ENCODE results near the gene SDHB. TPM values are rescaled to one million over a fixed set of nuclear protein-coding genes. Genes with fewer than 3 reads are reported as not detected.

SDHB gene
- total and polyA plus RNA-seq, 2 of the 8 experiments (the other 6 are each of a cell fraction or from before 2014, with no cell fraction given) = 84.0 to 98.7 TPM

GRCh38 chr1:17012775-17013490 lies 40.9 kb downstream of the SDHB start (continued):
- TF ChIP-seq, protein P1, sequence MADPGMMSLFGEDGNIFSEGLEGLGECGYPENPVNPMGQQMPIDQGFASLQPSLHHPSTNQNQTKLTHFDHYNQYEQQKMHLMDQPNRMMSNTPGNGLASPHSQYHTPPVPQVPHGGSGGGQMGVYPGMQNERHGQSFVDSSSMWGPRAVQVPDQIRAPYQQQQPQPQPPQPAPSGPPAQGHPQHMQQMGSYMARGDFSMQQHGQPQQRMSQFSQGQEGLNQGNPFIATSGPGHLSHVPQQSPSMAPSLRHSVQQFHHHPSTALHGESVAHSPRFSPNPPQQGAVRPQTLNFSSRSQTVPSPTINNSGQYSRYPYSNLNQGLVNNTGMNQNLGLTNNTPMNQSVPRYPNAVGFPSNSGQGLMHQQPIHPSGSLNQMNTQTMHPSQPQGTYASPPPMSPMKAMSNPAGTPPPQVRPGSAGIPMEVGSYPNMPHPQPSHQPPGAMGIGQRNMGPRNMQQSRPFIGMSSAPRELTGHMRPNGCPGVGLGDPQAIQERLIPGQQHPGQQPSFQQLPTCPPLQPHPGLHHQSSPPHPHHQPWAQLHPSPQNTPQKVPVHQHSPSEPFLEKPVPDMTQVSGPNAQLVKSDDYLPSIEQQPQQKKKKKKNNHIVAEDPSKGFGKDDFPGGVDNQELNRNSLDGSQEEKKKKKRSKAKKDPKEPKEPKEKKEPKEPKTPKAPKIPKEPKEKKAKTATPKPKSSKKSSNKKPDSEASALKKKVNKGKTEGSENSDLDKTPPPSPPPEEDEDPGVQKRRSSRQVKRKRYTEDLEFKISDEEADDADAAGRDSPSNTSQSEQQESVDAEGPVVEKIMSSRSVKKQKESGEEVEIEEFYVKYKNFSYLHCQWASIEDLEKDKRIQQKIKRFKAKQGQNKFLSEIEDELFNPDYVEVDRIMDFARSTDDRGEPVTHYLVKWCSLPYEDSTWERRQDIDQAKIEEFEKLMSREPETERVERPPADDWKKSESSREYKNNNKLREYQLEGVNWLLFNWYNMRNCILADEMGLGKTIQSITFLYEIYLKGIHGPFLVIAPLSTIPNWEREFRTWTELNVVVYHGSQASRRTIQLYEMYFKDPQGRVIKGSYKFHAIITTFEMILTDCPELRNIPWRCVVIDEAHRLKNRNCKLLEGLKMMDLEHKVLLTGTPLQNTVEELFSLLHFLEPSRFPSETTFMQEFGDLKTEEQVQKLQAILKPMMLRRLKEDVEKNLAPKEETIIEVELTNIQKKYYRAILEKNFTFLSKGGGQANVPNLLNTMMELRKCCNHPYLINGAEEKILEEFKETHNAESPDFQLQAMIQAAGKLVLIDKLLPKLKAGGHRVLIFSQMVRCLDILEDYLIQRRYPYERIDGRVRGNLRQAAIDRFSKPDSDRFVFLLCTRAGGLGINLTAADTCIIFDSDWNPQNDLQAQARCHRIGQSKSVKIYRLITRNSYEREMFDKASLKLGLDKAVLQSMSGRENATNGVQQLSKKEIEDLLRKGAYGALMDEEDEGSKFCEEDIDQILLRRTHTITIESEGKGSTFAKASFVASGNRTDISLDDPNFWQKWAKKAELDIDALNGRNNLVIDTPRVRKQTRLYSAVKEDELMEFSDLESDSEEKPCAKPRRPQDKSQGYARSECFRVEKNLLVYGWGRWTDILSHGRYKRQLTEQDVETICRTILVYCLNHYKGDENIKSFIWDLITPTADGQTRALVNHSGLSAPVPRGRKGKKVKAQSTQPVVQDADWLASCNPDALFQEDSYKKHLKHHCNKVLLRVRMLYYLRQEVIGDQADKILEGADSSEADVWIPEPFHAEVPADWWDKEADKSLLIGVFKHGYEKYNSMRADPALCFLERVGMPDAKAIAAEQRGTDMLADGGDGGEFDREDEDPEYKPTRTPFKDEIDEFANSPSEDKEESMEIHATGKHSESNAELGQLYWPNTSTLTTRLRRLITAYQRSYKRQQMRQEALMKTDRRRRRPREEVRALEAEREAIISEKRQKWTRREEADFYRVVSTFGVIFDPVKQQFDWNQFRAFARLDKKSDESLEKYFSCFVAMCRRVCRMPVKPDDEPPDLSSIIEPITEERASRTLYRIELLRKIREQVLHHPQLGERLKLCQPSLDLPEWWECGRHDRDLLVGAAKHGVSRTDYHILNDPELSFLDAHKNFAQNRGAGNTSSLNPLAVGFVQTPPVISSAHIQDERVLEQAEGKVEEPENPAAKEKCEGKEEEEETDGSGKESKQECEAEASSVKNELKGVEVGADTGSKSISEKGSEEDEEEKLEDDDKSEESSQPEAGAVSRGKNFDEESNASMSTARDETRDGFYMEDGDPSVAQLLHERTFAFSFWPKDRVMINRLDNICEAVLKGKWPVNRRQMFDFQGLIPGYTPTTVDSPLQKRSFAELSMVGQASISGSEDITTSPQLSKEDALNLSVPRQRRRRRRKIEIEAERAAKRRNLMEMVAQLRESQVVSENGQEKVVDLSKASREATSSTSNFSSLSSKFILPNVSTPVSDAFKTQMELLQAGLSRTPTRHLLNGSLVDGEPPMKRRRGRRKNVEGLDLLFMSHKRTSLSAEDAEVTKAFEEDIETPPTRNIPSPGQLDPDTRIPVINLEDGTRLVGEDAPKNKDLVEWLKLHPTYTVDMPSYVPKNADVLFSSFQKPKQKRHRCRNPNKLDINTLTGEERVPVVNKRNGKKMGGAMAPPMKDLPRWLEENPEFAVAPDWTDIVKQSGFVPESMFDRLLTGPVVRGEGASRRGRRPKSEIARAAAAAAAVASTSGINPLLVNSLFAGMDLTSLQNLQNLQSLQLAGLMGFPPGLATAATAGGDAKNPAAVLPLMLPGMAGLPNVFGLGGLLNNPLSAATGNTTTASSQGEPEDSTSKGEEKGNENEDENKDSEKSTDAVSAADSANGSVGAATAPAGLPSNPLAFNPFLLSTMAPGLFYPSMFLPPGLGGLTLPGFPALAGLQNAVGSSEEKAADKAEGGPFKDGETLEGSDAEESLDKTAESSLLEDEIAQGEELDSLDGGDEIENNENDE (IDR thresholded peaks at IDR 0.05; ENCODE audit: insufficient replicate concordance, low read length) = no peak
- TF ChIP-seq E2F6 (IDR thresholded peaks at IDR 0.05) (no peak), POLR2A (IDR thresholded peaks at IDR 0.05; ENCODE audit: control extremely low read depth in 1 of 2, low read depth in 2 of 2, low read length in 2 of 2) (no peak), HDAC6 (IDR thresholded peaks at IDR 0.05; ENCODE audit: low read depth, low read length) (no peak), RBBP5 (IDR thresholded peaks at IDR 0.05; ENCODE audit: borderline replicate concordance, low read depth, low read length) (no peak), NANOG (IDR thresholded peaks at IDR 0.05; ENCODE audit: insufficient read depth, low read depth, low read length, poor library complexity, severe bottlenecking) (peak; percentile 12), POLR2AphosphoS5 (IDR thresholded peaks at IDR 0.05; ENCODE audit: low read depth, low read length) (0 out of 2 replicates have a peak, but pooled peaks have one; percentile 20), TEAD4 (IDR thresholded peaks at IDR 0.05; ENCODE audit: low read depth, low read length) (peak; percentile 98), CEBPB (IDR thresholded peaks at IDR 0.05; ENCODE audit: low read depth, low read length) (no peak), TAF7 (optimal IDR thresholded peaks at IDR 0.05; ENCODE audit: borderline replicate concordance, low read depth, low read length) (no peak)
